Activated naive CD4-positive, alpha-beta T cell treated with Interleukin-2 at 50 U/mL for 16 hours (primary cell): ENCODE measurements around the gene PLEKHA5.
"Not testable (repeated sequence)": the region's sequence is repeated elsewhere in the genome, so short reads cannot be mapped to it uniquely, and the experiment has no call there.

Experiments used
- DNase-seq: peaks from one replicate; pipeline ENCODE4 v3.0.0-alpha.2; 2020

PLEKHA5 gene

GRCh38 chr12:19412844-19413243, 283.3 kb downstream of the PLEKHA5 start:
- DNase-seq, result no peak

- DNase-seq, result not testable (repeated sequence)
These were observed 284.0 kb downstream of the PLEKHA5 start for GRCh38 chr12:19413582-19413981.

GRCh38 chr12:19415563-19415962, 286.0 kb downstream of the PLEKHA5 start:
- DNase-seq, result no peak

- no peak for DNase-seq
These were observed 289.6 kb downstream of the PLEKHA5 start for GRCh38 chr12:19419086-19419485.

GRCh38 chr12:19421503-19422282, 292.2 kb downstream of the PLEKHA5 start:
- DNase-seq, result no peak

GRCh38 chr12:19423166-19423930, 293.8 kb downstream of the PLEKHA5 start:
- DNase-seq, result no peak
